H4 (cell line): Measurements from ENCODE around the gene IL27RA. TPM values are rescaled to one million over a fixed set of nuclear protein-coding genes. Genes with fewer than 3 reads are reported as not detected.
"Not testable (repeated sequence)": the region's sequence is repeated elsewhere in the genome, so short reads cannot be mapped to it uniquely, and the experiment has no call there.

Experiments used
- DNase-seq: peaks from one replicate; pipeline ENCODE4 v3.0.0-alpha.2; 2015; ENCODE audit warnings: low spot score
- total RNA-seq: library from RNA; depleted of rRNA; stranded (reverse); fragments of >200 nt; shearing (Covaris generic); gene quantifications from 2 replicates; pipeline ENCODE4 v1.2.3, GENCODE V29; 2014

IL27RA gene
- total RNA-seq, 1 experiment from 2014 or later, result 13.9 TPM

- no peak for DNase-seq
Observed at GRCh38 chr19:13999085-13999484, 32.5 kb upstream of the IL27RA start.

GRCh38 chr19:14000691-14001375, 30.7 kb upstream of the IL27RA start:
- DNase-seq, result no peak

- DNase-seq, result no peak
Observed at GRCh38 chr19:14002571-14003250, 28.9 kb upstream of the IL27RA start.

GRCh38 chr19:14003251-14004055, 28.1 kb upstream of the IL27RA start:
- no peak for DNase-seq

- DNase-seq, result no peak
Observed at GRCh38 chr19:14004619-14005348, 26.8 kb upstream of the IL27RA start.

GRCh38 chr19:14005349-14006084, 26.0 kb upstream of the IL27RA start:
- peak; percentile 61 for DNase-seq

- DNase-seq, result peak; percentile 100
Observed at GRCh38 chr19:14006085-14006765, 25.3 kb upstream of the IL27RA start, which contains the start of gene RFX1. TSS of gene RFX1 (minus strand) at chr19:14006320. CDS start at chr19:13993843, 12,477 bp downstream.

GRCh38 chr19:14006766-14007562, 24.6 kb upstream of the IL27RA start:
- DNase-seq, result no peak

GRCh38 chr19:14012378-14012915, 19.1 kb upstream of the IL27RA start:
- DNase-seq, result no peak

- DNase-seq, result no peak
Observed at GRCh38 chr19:14015524-14016035, 16.0 kb upstream of the IL27RA start.

GRCh38 chr19:14019100-14019499, 12.5 kb upstream of the IL27RA start:
- DNase-seq, result no peak

GRCh38 chr19:14019739-14020138, 11.8 kb upstream of the IL27RA start:
- DNase-seq, result not testable (repeated sequence)

- no peak for DNase-seq
Observed at GRCh38 chr19:14021474-14021873, 10.1 kb upstream of the IL27RA start.

- DNase-seq, result no peak
Observed at GRCh38 chr19:14022469-14022868, 9.1 kb upstream of the IL27RA start.

GRCh38 chr19:14023404-14024235, 7.9 kb upstream of the IL27RA start:
- DNase-seq, result peak; percentile 84

GRCh38 chr19:14026652-14027192, 4.8 kb upstream of the IL27RA start:
- not testable (repeated sequence) for DNase-seq

GRCh38 chr19:14027856-14028450, 3.6 kb upstream of the IL27RA start, which contains the start of gene RLN3:
TSS of gene RLN3 (plus strand) at chr19:14028148. CDS start at chr19:14028205, 57 bp downstream.
- no peak for DNase-seq
